OCI-LY1 (cell line): ENCODE measurements around the gene PUSL1.

Experiments
- H2AFZ ChIP-seq: fragments of 200-600 bp; sonication (generic), shearing (Covaris generic); 2 replicates; pipeline ENCODE4 v1.6.0; 2014; ENCODE audit warnings: antibody characterized with exemption, mild to moderate bottlenecking, low read length
- H3F3A ChIP-seq: fragments of 200-600 bp; sonication (generic), shearing (Covaris generic); 2 replicates; pipeline ENCODE4 v1.6.0; 2014; ENCODE audit warnings: mild to moderate bottlenecking, antibody characterized with exemption, low read length, moderate library complexity; ENCODE audit not compliant: insufficient read depth
- H3K27ac ChIP-seq: fragments of 200-600 bp; sonication (generic); 2 replicates; pipeline ENCODE4 v1.5.1; 2014; ENCODE audit warnings: low read length, mixed run types, mild to moderate bottlenecking, low read depth; ENCODE audit not compliant: poor library complexity, severe bottlenecking
- H3K27me3 ChIP-seq: fragments of 200-600 bp; sonication (generic); 2 replicates; pipeline ENCODE4 v1.6.0; 2014; ENCODE audit warnings: antibody characterized with exemption, mild to moderate bottlenecking, low read length, moderate library complexity; ENCODE audit not compliant: insufficient read depth
- H3K36me3 ChIP-seq: fragments of 200-600 bp; sonication (generic); 2 replicates; pipeline ENCODE4 v1.6.1; 2014; ENCODE audit warnings: mild to moderate bottlenecking, antibody characterized with exemption, low read length, moderate library complexity, mixed read lengths; ENCODE audit not compliant: insufficient read depth
- H3K4me1 ChIP-seq: fragments of 200-600 bp; sonication (generic); 2 replicates; pipeline ENCODE4 v1.5.1; 2014; ENCODE audit warnings: mild to moderate bottlenecking, low read length, moderate library complexity; ENCODE audit not compliant: insufficient read depth, severe bottlenecking
- H3K4me2 ChIP-seq: fragments of 200-600 bp; sonication (generic), shearing (Covaris generic); 2 replicates; pipeline ENCODE4 v1.6.1; 2014; ENCODE audit warnings: low read length
- H3K4me3 ChIP-seq: fragments of 200-600 bp; sonication (generic); 2 replicates; pipeline ENCODE4 v1.5.1; 2014; ENCODE audit warnings: low read length, low read depth, mild to moderate bottlenecking, mixed read lengths; ENCODE audit not compliant: poor library complexity, severe bottlenecking
- H3K79me2 ChIP-seq: fragments of 200-600 bp; shearing (Covaris generic); 2 replicates; pipeline ENCODE4 v1.6.1; 2016; ENCODE audit warnings: mixed run types, low read length, mixed read lengths; ENCODE audit not compliant: insufficient read depth
- H3K9ac ChIP-seq: fragments of 200-600 bp; sonication (generic), shearing (Covaris generic); 2 replicates; pipeline ENCODE4 v1.6.1; 2014; ENCODE audit warnings: mild to moderate bottlenecking, low read length, mixed read lengths
- H3K9me2 ChIP-seq: fragments of 200-600 bp; sonication (generic), shearing (Covaris generic); 2 replicates; pipeline ENCODE4 v1.6.1; 2014; ENCODE audit warnings: low read depth, mild to moderate bottlenecking, low read length, mixed read lengths
- H3K9me3 ChIP-seq: fragments of 200-600 bp; shearing (Covaris generic); 2 replicates; pipeline ENCODE4 v1.6.1; 2014; ENCODE audit warnings: low read length, mixed read lengths
- H4K20me1 ChIP-seq: fragments of 200-600 bp; sonication (generic), shearing (Covaris generic); 2 replicates; pipeline ENCODE4 v1.6.0; 2016; ENCODE audit warnings: mild to moderate bottlenecking, low read length; ENCODE audit not compliant: insufficient read depth
- CTCF ChIP-seq: fragments of 200-600 bp; sonication (generic), shearing (Covaris generic); IDR thresholded peaks from 2 replicates; pipeline ENCODE4 v1.5.1; 2017; ENCODE audit warnings: mild to moderate bottlenecking, antibody characterized with exemption, low read length, moderate library complexity, mixed read lengths
- EZH2 ChIP-seq: fragments of 200-600 bp; sonication (generic), shearing (Covaris generic); IDR thresholded peaks from 2 replicates; pipeline ENCODE4 v1.8.0; 2017; ENCODE audit warnings: borderline replicate concordance, mixed run types, mild to moderate bottlenecking, antibody characterized with exemption, low read length, moderate library complexity, mixed read lengths

The PUSL1 gene

GRCh38 chr1:1352786-1353388 is 44.5 kb downstream of the PUSL1 start:
- Histone ChIP-seq H3K4me2 (no peak overlapping the region), H3K9me3 (no peaks in the 10 kb centered on the region), H3F3A (no peaks in the 10 kb centered on the region; the same call in 1 of the 2 replicates), H3K27me3 (peaks cover 6% of the 10 kb centered on the region; the same call in 1 of the 2 replicates), H3K9ac (no peak overlapping the region), H2AFZ (no peak overlapping the region), H3K36me3 (no peaks in the 10 kb centered on the region), H3K79me2 (no peaks in the 10 kb centered on the region), H3K4me3 (no peak overlapping the region), H3K27ac (no peak overlapping the region), H3K4me1 (peaks cover 7% of the 10 kb centered on the region), H3K9me2 (no peaks in the 10 kb centered on the region), H4K20me1 (no peaks in the 10 kb centered on the region)
- no peak for TF ChIP-seq EZH2

- Histone ChIP-seq H3K4me1 (peaks cover 6% of the 10 kb centered on the region), H3K36me3 (no peaks in the 10 kb centered on the region), H3K27ac (no peak overlapping the region), H3K4me3 (no peak overlapping the region), H3K9me3 (no peaks in the 10 kb centered on the region), H3K79me2 (no peaks in the 10 kb centered on the region), H2AFZ (no peak overlapping the region), H3K9me2 (no peaks in the 10 kb centered on the region), H3K4me2 (no peak overlapping the region), H3K9ac (no peak overlapping the region), H3K27me3 (0 out of 2 replicates have a peak, but pooled peaks cover 7% of the 10 kb centered on the region), H4K20me1 (no peaks in the 10 kb centered on the region), H3F3A (no peaks in the 10 kb centered on the region; the same call in 1 of the 2 replicates)
- TF ChIP-seq CTCF: no peak
- TF ChIP-seq EZH2: no peak
Observed at GRCh38 chr1:1353389-1354151, 45.2 kb downstream of the PUSL1 start.

- Histone ChIP-seq H2AFZ (no peak overlapping the region), H3K27me3 (peaks cover 13% of the 10 kb centered on the region; the same call in 1 of the 2 replicates), H4K20me1 (no peaks in the 10 kb centered on the region), H3K79me2 (no peaks in the 10 kb centered on the region), H3K4me3 (no peak overlapping the region), H3K9ac (no peak overlapping the region), H3K9me2 (no peaks in the 10 kb centered on the region), H3K4me1 (peaks cover 6% of the 10 kb centered on the region), H3K36me3 (no peaks in the 10 kb centered on the region), H3K27ac (no peak overlapping the region), H3F3A (no peaks in the 10 kb centered on the region; the same call in 1 of the 2 replicates), H3K4me2 (no peak overlapping the region), H3K9me3 (no peaks in the 10 kb centered on the region)
- no peak for TF ChIP-seq CTCF
- no peak for TF ChIP-seq EZH2
Observed at GRCh38 chr1:1354271-1355247, 46.2 kb downstream of the PUSL1 start.
